ENCODE data around the gene RERE.

Gene RERE

GRCh38 chr1:8667869-8668594, 149.4 kb downstream of the RERE start:
- no peak for DNase-seq (ENCODE audit: low read depth in 2 of 2)

GRCh38 chr1:8666389-8667167, 150.9 kb downstream of the RERE start:
- DNase-seq (ENCODE audit: low read depth in 2 of 2) = no peak

- DNase-seq (ENCODE audit: low read depth in 2 of 2) = no peak
Measured at GRCh38 chr1:8665833-8666232, 151.6 kb downstream of the RERE start.

- no peak for DNase-seq (ENCODE audit: low read depth in 2 of 2)
Measured at GRCh38 chr1:8664887-8665286, 152.6 kb downstream of the RERE start.

GRCh38 chr1:8663915-8664329, 153.5 kb downstream of the RERE start:
- no peak for DNase-seq (ENCODE audit: low read depth in 2 of 2)

GRCh38 chr1:8663090-8663802, 154.2 kb downstream of the RERE start:
- no peak for DNase-seq (ENCODE audit: low read depth in 2 of 2)

GRCh38 chr1:8662380-8663072, 154.9 kb downstream of the RERE start:
- no peak for DNase-seq (ENCODE audit: low read depth in 2 of 2)

GRCh38 chr1:8661185-8662110, 156.0 kb downstream of the RERE start:
- peak; percentile 32 to 40 for DNase-seq (ENCODE audit: low read depth in 2 of 2)

- DNase-seq (ENCODE audit: low read depth in 2 of 2) = no peak
Measured at GRCh38 chr1:8660411-8660828, 157.0 kb downstream of the RERE start.

- DNase-seq (ENCODE audit: low read depth in 2 of 2) = no peak
Measured at GRCh38 chr1:8659593-8659992, 157.8 kb downstream of the RERE start.

- no peak for DNase-seq (ENCODE audit: low read depth in 2 of 2)
Measured at GRCh38 chr1:8653878-8654277, 163.6 kb downstream of the RERE start.

- no peak for DNase-seq (ENCODE audit: low read depth in 2 of 2)
Measured at GRCh38 chr1:8652467-8653046, 164.9 kb downstream of the RERE start.

GRCh38 chr1:8651962-8652361, 165.5 kb downstream of the RERE start:
- no peak for DNase-seq (ENCODE audit: low read depth in 2 of 2)

GRCh38 chr1:8651236-8651890, 166.1 kb downstream of the RERE start:
- no peak for DNase-seq (ENCODE audit: low read depth in 2 of 2)

- no peak for DNase-seq (ENCODE audit: low read depth in 2 of 2)
Measured at GRCh38 chr1:8649875-8650274, 167.6 kb downstream of the RERE start.

- no peak for DNase-seq (ENCODE audit: low read depth in 2 of 2)
Measured at GRCh38 chr1:8649027-8649426, 168.4 kb downstream of the RERE start.

GRCh38 chr1:8646996-8647395, 170.4 kb downstream of the RERE start:
- no peak for DNase-seq (ENCODE audit: low read depth in 2 of 2)

- DNase-seq (ENCODE audit: low read depth in 2 of 2) = no peak
Measured at GRCh38 chr1:8646189-8646588, 171.3 kb downstream of the RERE start.

- DNase-seq (ENCODE audit: low read depth in 2 of 2) = no peak
Measured at GRCh38 chr1:8643542-8644536, 173.6 kb downstream of the RERE start.

Data from stimulated activated CD4-positive, alpha-beta T cell treated with anti-CD3 and anti-CD28 coated beads, Interleukin-4, amount 100 ng/mL, for 48 hours (primary cell).